GM23338 (cell line): ENCODE data around the gene CASP10.

Source experiments
- CREB1 ChIP-seq: fragments of 250-450 bp; sonication (Bioruptor Pico); IDR thresholded peaks from 2 replicates; pipeline ENCODE4 v1.5.0; 2020; ENCODE audit warnings: low read depth, mild to moderate bottlenecking, moderate library complexity
- CTCF ChIP-seq, 2 experiments: fragments of 200-600 bp in 1 of 2; sonication (generic) in 1 of 2; conservative IDR thresholded peaks; 2 replicates each; pipeline versions ENCODE4 v1.5.1 to v1.6.1; 2016 to 2017; ENCODE audit warnings: antibody characterized with exemption in 2 of 2, low read depth in 2 of 2, mild to moderate bottlenecking in 2 of 2, moderate library complexity in 1 of 2
- EZH2 ChIP-seq: fragments of 200-600 bp; sonication (generic); IDR thresholded peaks from one replicate; pipeline ENCODE4 v1.8.0; 2017; ENCODE audit warnings: antibody characterized with exemption, mild to moderate bottlenecking, low read depth; ENCODE audit not compliant: unreplicated experiment
- EZH2phosphoT487 ChIP-seq: fragments of 200-600 bp; sonication (generic); IDR thresholded peaks from one replicate; pipeline ENCODE4 v1.8.1; 2018; ENCODE audit warnings: antibody characterized with exemption; ENCODE audit not compliant: unreplicated experiment
- JUNB ChIP-seq: IDR thresholded peaks from one replicate; pipeline ENCODE4 v1.6.1; 2016; ENCODE audit warnings: antibody characterized with exemption; ENCODE audit not compliant: unreplicated experiment
- NANOG ChIP-seq: IDR thresholded peaks from 2 replicates; pipeline ENCODE4 v1.6.1; 2016; ENCODE audit warnings: antibody characterized with exemption, borderline replicate concordance
- POLR2AphosphoS5 ChIP-seq: IDR thresholded peaks from 2 replicates; pipeline ENCODE4 v1.6.1; 2016; ENCODE audit warnings: antibody characterized with exemption, low read depth
- ZNF114 ChIP-seq: fragments of 250-450 bp; sonication (Bioruptor Pico); IDR thresholded peaks from 2 replicates; pipeline ENCODE4 v1.5.0; 2020; ENCODE audit warnings: mild to moderate bottlenecking, moderate library complexity
- ZNF331 ChIP-seq: fragments of 250-450 bp; sonication (Bioruptor Pico); IDR thresholded peaks from 2 replicates; pipeline ENCODE4 v1.5.0; 2020; ENCODE audit warnings: low read depth, mild to moderate bottlenecking, moderate library complexity
- TF ChIP-seq, protein P1 (sequence below): IDR thresholded peaks from one replicate; pipeline ENCODE4 v1.6.1; 2018; ENCODE audit warnings: antibody characterized with exemption; ENCODE audit not compliant: unreplicated experiment

DNA sequence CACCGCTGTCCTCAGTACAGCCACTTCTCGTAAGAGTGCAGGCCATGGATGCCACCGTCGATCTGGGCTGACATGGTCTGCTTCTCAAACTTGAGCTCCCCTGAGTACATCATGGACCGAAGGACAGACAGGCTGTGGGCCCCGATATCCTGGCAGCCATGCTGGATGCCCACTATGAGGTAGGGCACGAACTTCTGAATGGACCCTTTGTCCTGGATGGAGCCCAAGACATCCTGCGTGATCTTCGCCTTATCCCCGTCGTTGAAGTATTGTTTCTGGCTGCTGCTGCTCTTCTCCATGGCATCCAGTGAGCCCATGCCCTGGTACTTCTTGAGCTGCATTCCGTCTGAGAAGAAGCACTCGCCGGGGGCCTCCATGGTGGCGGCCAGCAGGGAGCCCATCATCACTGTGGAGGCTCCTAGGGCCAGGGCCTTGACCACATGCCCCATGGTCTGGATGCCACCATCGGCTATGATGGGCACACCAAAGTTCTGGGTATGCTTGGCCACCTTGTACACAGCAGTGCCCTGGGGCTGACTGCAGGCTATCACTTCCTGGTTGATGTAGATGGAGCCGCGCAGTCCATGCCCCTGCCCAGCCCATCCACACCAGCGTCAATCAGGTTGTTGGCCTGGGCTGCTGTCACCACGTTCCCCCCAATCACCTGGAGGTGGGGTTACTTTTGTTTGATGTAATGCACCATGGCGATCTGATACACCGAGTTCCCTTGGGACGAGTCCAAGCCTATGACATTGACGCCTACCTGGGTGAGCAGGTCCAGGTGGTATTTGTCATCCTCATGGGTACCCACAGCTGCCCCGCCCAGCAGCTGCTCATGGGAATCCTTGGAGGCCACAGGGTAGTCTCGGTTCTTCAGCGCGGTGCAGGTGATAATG is 45.2 kb upstream of the CASP10 start:
- TF ChIP-seq CTCF (conservative IDR thresholded peaks at IDR 0.05; ENCODE audit: low read depth in 2 of 2) (no peak), CREB1 (CRISPR knock-in tag) (no peak), EZH2 (no peak), JUNB (no peak), POLR2AphosphoS5 (no peak), ZNF114 (CRISPR knock-in tag) (no peak), NANOG (no peak), EZH2phosphoT487 (no peak), ZNF331 (CRISPR knock-in tag) (no peak)
- TF ChIP-seq, protein P1, sequence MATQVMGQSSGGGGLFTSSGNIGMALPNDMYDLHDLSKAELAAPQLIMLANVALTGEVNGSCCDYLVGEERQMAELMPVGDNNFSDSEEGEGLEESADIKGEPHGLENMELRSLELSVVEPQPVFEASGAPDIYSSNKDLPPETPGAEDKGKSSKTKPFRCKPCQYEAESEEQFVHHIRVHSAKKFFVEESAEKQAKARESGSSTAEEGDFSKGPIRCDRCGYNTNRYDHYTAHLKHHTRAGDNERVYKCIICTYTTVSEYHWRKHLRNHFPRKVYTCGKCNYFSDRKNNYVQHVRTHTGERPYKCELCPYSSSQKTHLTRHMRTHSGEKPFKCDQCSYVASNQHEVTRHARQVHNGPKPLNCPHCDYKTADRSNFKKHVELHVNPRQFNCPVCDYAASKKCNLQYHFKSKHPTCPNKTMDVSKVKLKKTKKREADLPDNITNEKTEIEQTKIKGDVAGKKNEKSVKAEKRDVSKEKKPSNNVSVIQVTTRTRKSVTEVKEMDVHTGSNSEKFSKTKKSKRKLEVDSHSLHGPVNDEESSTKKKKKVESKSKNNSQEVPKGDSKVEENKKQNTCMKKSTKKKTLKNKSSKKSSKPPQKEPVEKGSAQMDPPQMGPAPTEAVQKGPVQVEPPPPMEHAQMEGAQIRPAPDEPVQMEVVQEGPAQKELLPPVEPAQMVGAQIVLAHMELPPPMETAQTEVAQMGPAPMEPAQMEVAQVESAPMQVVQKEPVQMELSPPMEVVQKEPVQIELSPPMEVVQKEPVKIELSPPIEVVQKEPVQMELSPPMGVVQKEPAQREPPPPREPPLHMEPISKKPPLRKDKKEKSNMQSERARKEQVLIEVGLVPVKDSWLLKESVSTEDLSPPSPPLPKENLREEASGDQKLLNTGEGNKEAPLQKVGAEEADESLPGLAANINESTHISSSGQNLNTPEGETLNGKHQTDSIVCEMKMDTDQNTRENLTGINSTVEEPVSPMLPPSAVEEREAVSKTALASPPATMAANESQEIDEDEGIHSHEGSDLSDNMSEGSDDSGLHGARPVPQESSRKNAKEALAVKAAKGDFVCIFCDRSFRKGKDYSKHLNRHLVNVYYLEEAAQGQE, result no peak
